H1 (cell line): ENCODE results near the gene HEATR1. TPM values are rescaled to one million over a fixed set of nuclear protein-coding genes. Genes with fewer than 3 reads are reported as not detected.

Source experiments
- CTCF ChIA-PET: fragments of 300-600 bp; sonication (Branson Sonifier 250); formaldehyde crosslinking; loops from one replicate; lab custom pipeline; 2021; ENCODE audit not compliant: partially characterized antibody; lab: Charles Lee
- POLR2A ChIA-PET: fragments of 300-600 bp; sonication (Branson Sonifier 250); formaldehyde crosslinking; loops from one replicate; lab custom pipeline; 2021; ENCODE audit warnings: inconsistent platforms; ENCODE audit not compliant: partially characterized antibody; lab: Charles Lee
- DNase-seq, 2 experiments: peaks; one replicate each; pipeline versions ENCODE4 v3.0.0 to v3.0.0-alpha.2; 2010 to 2022; ENCODE audit warnings: low spot score in 2 of 2, low read depth in 1 of 2, mixed read lengths in 1 of 2
- FAIRE-seq: peaks from 2 replicates; lab custom pipeline; 2011; peaks lifted over from hg19 to GRCh38; lab: Jason Lieb, UNC
- H2AFZ ChIP-seq: 2 replicates; pipeline ENCODE4 v1.8.1; 2012; ENCODE audit warnings: low read length, inconsistent platforms
- H2AK5ac ChIP-seq: 2 replicates; pipeline ENCODE4 v1.6.1; 2013; ENCODE audit warnings: low read depth, low read length
- H2BK120ac ChIP-seq: replicated peaks from 2 replicates; pipeline ENCODE3; 2013; ENCODE audit warnings: low read depth, low read length, inconsistent platforms
- H2BK12ac ChIP-seq: 2 replicates; pipeline ENCODE4 v1.6.1; 2013; ENCODE audit warnings: low read depth, low read length
- H2BK15ac ChIP-seq: 2 replicates; pipeline ENCODE4 v1.6.1; 2013; ENCODE audit warnings: low read length
- H2BK20ac ChIP-seq: 2 replicates; pipeline ENCODE4 v1.6.1; 2013; ENCODE audit warnings: low read length
- H2BK5ac ChIP-seq: 2 replicates; pipeline ENCODE4 v1.6.1; 2013; ENCODE audit warnings: low read depth, low read length
- H3K14ac ChIP-seq: 2 replicates; pipeline ENCODE4 v1.6.1; 2013; ENCODE audit warnings: inconsistent platforms; ENCODE audit not compliant: insufficient read length
- H3K18ac ChIP-seq: 2 replicates; pipeline ENCODE4 v1.6.1; 2013; ENCODE audit warnings: low read length; ENCODE audit errors: extremely low read depth
- H3K23ac ChIP-seq: 2 replicates; pipeline ENCODE4 v1.6.1; 2013; ENCODE audit warnings: inconsistent platforms; ENCODE audit not compliant: insufficient read length
- H3K23me2 ChIP-seq: 2 replicates; pipeline ENCODE4 v1.6.1; 2013; ENCODE audit warnings: low read depth, low read length
- H3K27ac ChIP-seq: 2 replicates; pipeline ENCODE4 v1.6.1; 2011; ENCODE audit warnings: low read depth, low read length, inconsistent platforms
- H3K27me3 ChIP-seq, 4 experiments: replicated peaks in 1 of 4; 1 replicate in 1 of 4; 2 replicates in 3 of 4; pipeline versions ENCODE4 v1.6.1 to v1.8.1; 2011 to 2013; ENCODE audit warnings: low read length in 3 of 4, mild to moderate bottlenecking in 3 of 4, inconsistent platforms in 2 of 4, mixed read lengths in 2 of 4, moderate library complexity in 1 of 4; ENCODE audit not compliant: control insufficient read depth in 3 of 4, insufficient read depth in 3 of 4; ENCODE audit errors: extremely low read depth in 1 of 4
- H3K36me3 ChIP-seq, 4 experiments: 2 replicates each; pipeline versions ENCODE4 v1.6.1 to v1.8.1; 2011 to 2013; ENCODE audit warnings: mild to moderate bottlenecking in 4 of 4, low read length in 3 of 4, moderate library complexity in 2 of 4, control low read depth in 1 of 4, inconsistent platforms in 1 of 4; ENCODE audit not compliant: insufficient read depth in 4 of 4, control insufficient read depth in 2 of 4
- H3K4ac ChIP-seq: replicated peaks from 2 replicates; pipeline ENCODE3; 2013; ENCODE audit warnings: low read length, low read depth, mixed read lengths, inconsistent platforms; ENCODE audit not compliant: insufficient read length
- H3K4me1 ChIP-seq, 4 experiments: replicated peaks in 1 of 4; 1 replicate in 1 of 4; 2 replicates in 3 of 4; pipeline versions ENCODE4 v1.6.1 to v1.8.1; 2011 to 2013; ENCODE audit warnings: low read length in 3 of 4, inconsistent platforms in 2 of 4, mixed read lengths in 1 of 4; ENCODE audit not compliant: insufficient read depth in 4 of 4, control insufficient read depth in 3 of 4
- H3K4me2 ChIP-seq, 2 experiments: 2 replicates each; pipeline versions ENCODE4 v1.6.1 to v1.8.1; 2011 to 2013; ENCODE audit warnings: low read depth in 2 of 2, low read length in 2 of 2, control low read depth in 1 of 2, inconsistent platforms in 1 of 2, mild to moderate bottlenecking in 1 of 2; ENCODE audit not compliant: insufficient read depth in 1 of 2
- H3K4me3 ChIP-seq, 4 experiments: fragments of 200-600, 300-600 bp in 1 of 4; sonication (generic), shearing (Covaris generic), sonication (Bioruptor Twin) in 1 of 4; 2 replicates each; pipeline versions ENCODE4 v1.5.1 to v1.8.1; 2011 to 2016; ENCODE audit warnings: low read length in 4 of 4, low read depth in 3 of 4, control low read depth in 2 of 4, inconsistent platforms in 2 of 4, mild to moderate bottlenecking in 2 of 4, mixed read lengths in 1 of 4, moderate library complexity in 1 of 4; ENCODE audit not compliant: insufficient read depth in 2 of 4; ENCODE audit errors: extremely low read depth in 1 of 4
- H3K56ac ChIP-seq: replicated peaks from 2 replicates; pipeline ENCODE3; 2013; ENCODE audit warnings: low read depth, mild to moderate bottlenecking, mixed read lengths, low read length, inconsistent platforms; ENCODE audit not compliant: insufficient read length
- H3K79me1 ChIP-seq: 2 replicates; pipeline ENCODE4 v1.6.1; 2013; ENCODE audit warnings: low read depth, low read length, control low read depth
- H3K79me2 ChIP-seq, 2 experiments: 2 replicates each; pipeline versions ENCODE4 v1.6.1 to v1.8.1; 2012 to 2013; ENCODE audit warnings: low read length in 2 of 2, mild to moderate bottlenecking in 2 of 2, inconsistent platforms in 1 of 2; ENCODE audit not compliant: insufficient read depth in 2 of 2, control insufficient read depth in 1 of 2
- H3K9ac ChIP-seq, 4 experiments: replicated peaks in 1 of 4; 1 replicate in 1 of 4; 2 replicates in 3 of 4; pipeline versions ENCODE4 v1.6.1 to v1.8.1; 2011 to 2013; ENCODE audit warnings: low read depth in 3 of 4, low read length in 3 of 4, control low read depth in 2 of 4, mild to moderate bottlenecking in 2 of 4, moderate library complexity in 2 of 4, inconsistent platforms in 1 of 4; ENCODE audit errors: extremely low read depth in 1 of 4
- H3K9me3 ChIP-seq, 2 experiments: 2 replicates each; pipeline versions ENCODE4 v1.6.1 to v1.8.1; 2012 to 2013; ENCODE audit warnings: mild to moderate bottlenecking in 2 of 2, moderate library complexity in 2 of 2, control low read depth in 1 of 2, inconsistent platforms in 1 of 2, low read depth in 1 of 2, low read length in 1 of 2, mixed read lengths in 1 of 2; ENCODE audit not compliant: insufficient read depth in 2 of 2
- H4K20me1 ChIP-seq, 2 experiments: replicated peaks in 1 of 2; 2 replicates each; pipeline versions ENCODE3 to v1.8.1; 2011 to 2013; ENCODE audit warnings: inconsistent platforms in 2 of 2, low read length in 2 of 2, mild to moderate bottlenecking in 1 of 2; ENCODE audit not compliant: insufficient read depth in 2 of 2, control insufficient read depth in 1 of 2
- H4K5ac ChIP-seq: 2 replicates; pipeline ENCODE4 v1.6.1; 2013; ENCODE audit warnings: low read length, low read depth, mixed read lengths, inconsistent platforms; ENCODE audit not compliant: insufficient read length
- H4K8ac ChIP-seq: 2 replicates; pipeline ENCODE4 v1.8.0; 2013; ENCODE audit warnings: mild to moderate bottlenecking, moderate library complexity, low read length, inconsistent platforms; ENCODE audit not compliant: insufficient read depth; ENCODE audit errors: extremely low read depth
- H4K91ac ChIP-seq: replicated peaks from 2 replicates; pipeline ENCODE3; 2013; ENCODE audit warnings: low read length, mixed read lengths, inconsistent platforms; ENCODE audit not compliant: insufficient read length
- BCL11A ChIP-seq, 2 experiments: IDR thresholded peaks; one replicate each; pipeline ENCODE4 v1.6.1; 2011; ENCODE audit warnings: low read depth in 2 of 2, low read length in 2 of 2, mild to moderate bottlenecking in 2 of 2
- BRCA1 ChIP-seq: IDR thresholded peaks from 2 replicates; pipeline ENCODE4 v1.6.1; 2012; ENCODE audit warnings: low read depth, low read length, improper control_type of control experiment
- CTBP2 ChIP-seq: IDR thresholded peaks from 2 replicates; pipeline ENCODE4 v1.7.0; 2011; ENCODE audit warnings: borderline replicate concordance, mild to moderate bottlenecking, moderate library complexity, mixed read lengths, low read length; ENCODE audit not compliant: insufficient read depth, insufficient read length
- KDM4A ChIP-seq: IDR thresholded peaks from one replicate; pipeline ENCODE4 v1.7.1; 2012; ENCODE audit warnings: low read depth, mild to moderate bottlenecking, moderate library complexity, low read length, inconsistent platforms; ENCODE audit not compliant: severe bottlenecking
- KDM5A ChIP-seq: fragments of 200-600 bp; IDR thresholded peaks from 2 replicates; pipeline ENCODE4 v1.7.1; 2012; ENCODE audit warnings: mild to moderate bottlenecking, low read length, inconsistent platforms, mixed read lengths
- MAFK ChIP-seq: IDR thresholded peaks from 2 replicates; pipeline ENCODE4 v1.6.1; 2012; ENCODE audit warnings: low read depth, mild to moderate bottlenecking, improper control_type of control experiment, low read length
- POLR2A ChIP-seq, 2 experiments: IDR thresholded peaks; 1 replicate in 1 of 2; 2 replicates in 1 of 2; pipeline ENCODE4 v1.6.1; 2011; ENCODE audit warnings: low read depth in 2 of 2, low read length in 2 of 2, mild to moderate bottlenecking in 2 of 2; ENCODE audit errors: control extremely low read depth in 1 of 2
- RXRA ChIP-seq: IDR thresholded peaks from 2 replicates; pipeline ENCODE4 v1.6.1; 2011; ENCODE audit warnings: low read depth, mild to moderate bottlenecking, low read length, moderate library complexity; ENCODE audit not compliant: insufficient read depth
- SP4 ChIP-seq: IDR thresholded peaks from 2 replicates; pipeline ENCODE4 v1.6.1; 2012; ENCODE audit warnings: low read length, inconsistent platforms
- TAF7 ChIP-seq: optimal IDR thresholded peaks from 2 replicates; pipeline ENCODE3; 2011; ENCODE audit warnings: low read depth, mild to moderate bottlenecking, inconsistent platforms, low read length, moderate library complexity, borderline replicate concordance
- WGBS, 2 experiments: shearing (Covaris generic) in 1 of 2; methylation state at CpG; one replicate each; pipeline versions ENCODE4 v1.1.6 to v1.1.7; 2013 to 2015; ENCODE audit warnings: low lambda C conversion rate in 2 of 2, mixed read lengths in 2 of 2, inconsistent platforms in 1 of 2, low coverage in 1 of 2, missing lambda C conversion rate in 1 of 2; ENCODE audit not compliant: insufficient replicate concordance in 2 of 2, insufficient coverage in 1 of 2, insufficient read length in 1 of 2; ENCODE audit errors: extremely low coverage in 1 of 2, missing lambda C conversion rate in 1 of 2; 5-methylcytosine and 5-hydroxymethylcytosine counted together
- polyA plus RNA-seq, 7 experiments: library from polyadenylated mRNA; depleted of rRNA in 3 of 7; stranded (reverse) in 5 of 7; unstranded in 2 of 7; fragments of >200 nt in 5 of 7; fragments of 200-250 nt in 2 of 7; gene quantifications; 1 replicate in 5 of 7; 2 replicates in 1 of 7; 4 replicates in 1 of 7; pipeline versions ENCODE4 v1.2.1 to v1.2.3, GENCODE V29; 2011 to 2013; ENCODE audit warnings: missing spikeins in 2 of 7, mixed read lengths in 2 of 7
- total RNA-seq: library from RNA; stranded (reverse); fragmentation: NEBNext Ultra II Directional; extraction: Animal tissue kit (Norgen Biotek cat#: 25700); gene quantifications from 2 replicates; pipeline ENCODE4 v1.2.1, GENCODE V29; 2021

HEATR1 gene
- total and polyA plus RNA-seq, 2 of the 8 experiments (the other 6 are each of a cell fraction or from before 2014, with no cell fraction given): 13.0 to 95.8 TPM

DNA sequence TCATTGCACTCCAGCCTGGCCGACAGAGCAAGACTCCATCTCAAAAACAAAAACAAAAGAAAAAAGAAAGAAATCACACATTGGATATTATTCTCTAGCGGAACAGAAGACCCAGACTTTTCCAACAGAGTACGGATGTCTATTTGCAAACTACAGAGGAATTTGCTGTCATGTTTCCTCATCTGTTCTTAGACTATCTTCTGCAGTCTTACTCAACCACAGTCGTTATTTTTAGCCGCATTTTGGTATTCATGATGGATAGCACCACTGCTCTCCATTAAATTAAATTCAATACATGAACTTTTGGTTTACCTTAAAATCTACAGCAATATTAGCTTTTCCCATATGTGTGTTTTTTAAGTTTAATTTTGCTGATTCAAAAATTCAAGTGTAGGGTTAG, 14.2 kb upstream of the HEATR1 start:
- H4K91ac ChIP-seq: no peak overlapping the region
- no peak overlapping the region for H3K4me2 ChIP-seq
- H3K23ac ChIP-seq: no peak overlapping the region
- no peaks in the 10 kb centered on the region; a peak in 1 of 7 replicates for H3K27me3 ChIP-seq
- H3K4ac ChIP-seq: no peak overlapping the region
- H4K5ac ChIP-seq: no peak overlapping the region
- no peak overlapping the region for H3K9ac ChIP-seq
- no peak overlapping the region for H3K14ac ChIP-seq
- H3K4me3 ChIP-seq: no peak overlapping the region
- ChIA-PET CTCF (no interaction called here), POLR2A (no interaction called here)
- H4K8ac ChIP-seq: no peak overlapping the region
- H3K56ac ChIP-seq: no peak overlapping the region
- H3K9me3 ChIP-seq: peaks cover 16 to 20% of the 10 kb centered on the region in 2 experiments
- no peaks in the 10 kb centered on the region for H3K79me1 ChIP-seq
- no peaks in the 10 kb centered on the region for H4K20me1 ChIP-seq
- no peak overlapping the region for H3K18ac ChIP-seq
- H2BK15ac ChIP-seq: no peak overlapping the region
- WGBS, 2 experiments: 89% methylated on average over 5 of the region's 5 CpGs; no CpG with 5 or more reads in 1 of the 2 experiments
- no peak overlapping the region for H2BK120ac ChIP-seq
- no peak overlapping the region for H3K27ac ChIP-seq
- H3K4me1 ChIP-seq: no peaks in the 10 kb centered on the region
- no peak for DNase-seq
- H2AFZ ChIP-seq: no peak overlapping the region
- peaks cover 0 to 5% (median 2%) of the 10 kb centered on the region in 4 experiments; a peak in 2 of 8 replicates for H3K36me3 ChIP-seq
- no peak overlapping the region for H2BK20ac ChIP-seq
- H3K79me2 ChIP-seq: no peaks in the 10 kb centered on the region
- no peak overlapping the region for H2BK12ac ChIP-seq
- H2AK5ac ChIP-seq: no peak overlapping the region
- H2BK5ac ChIP-seq: no peak overlapping the region
- no peak for FAIRE-seq
- no peaks in the 10 kb centered on the region for H3K23me2 ChIP-seq
- TF ChIP-seq POLR2A (IDR thresholded peaks at IDR 0.05; ENCODE audit: control extremely low read depth in 1 of 2, low read depth in 2 of 2, low read length in 2 of 2) (no peak), BCL11A (IDR thresholded peaks at IDR 0.05; ENCODE audit: low read depth in 2 of 2, low read length in 2 of 2) (no peak), RXRA (no peak), CTBP2 (no peak), KDM5A (no peak), BRCA1 (no peak), TAF7 (no peak), MAFK (no peak), SP4 (no peak), KDM4A (no peak)
